D721Med (cell line): ENCODE results near the gene RFLNA.

ENCODE experiments used
- DNase-seq: peaks from one replicate; pipeline ENCODE4 v3.0.0; 2011; ENCODE audit warnings: low spot score; ENCODE audit not compliant: insufficient read length
- FAIRE-seq: peaks from 2 replicates; lab custom pipeline; 2011; peaks lifted over from hg19 to GRCh38; lab: Jason Lieb, UNC
- CTCF ChIP-seq: IDR thresholded peaks from 2 replicates; pipeline ENCODE4 v1.5.1; 2012; ENCODE audit warnings: mild to moderate bottlenecking, control low read depth; ENCODE audit not compliant: insufficient read depth; ENCODE audit errors: missing control alignments

The RFLNA gene

GRCh38 chr12:124293286-124294003 is 1.4 kb upstream of the RFLNA start:
- DNase-seq (no peak), FAIRE-seq (no peak)
- no peak for TF ChIP-seq CTCF

- no peak for DNase-seq
- no peak for FAIRE-seq
- TF ChIP-seq CTCF, result no peak
Observed at GRCh38 chr12:124295431-124296058, 652 bp downstream of the RFLNA start.

GRCh38 chr12:124296295-124296915 is 1.5 kb downstream of the RFLNA start:
- no peak for TF ChIP-seq CTCF
- FAIRE-seq, result no peak
- no peak for DNase-seq

GRCh38 chr12:124296916-124297351 is 2.0 kb downstream of the RFLNA start:
- no peak for DNase-seq
- no peak for TF ChIP-seq CTCF
- FAIRE-seq, result no peak

- DNase-seq (no peak), FAIRE-seq (no peak)
Observed at GRCh38 chr12:124297389-124297788, 2.5 kb downstream of the RFLNA start.

GRCh38 chr12:124297856-124298255 is 3.0 kb downstream of the RFLNA start:
- FAIRE-seq (no peak), DNase-seq (no peak)
- TF ChIP-seq CTCF, result no peak

More at GRCh38 chr12:124297389-124297788, 2.5 kb downstream of the RFLNA start:
- no peak for TF ChIP-seq CTCF
